ENCODE results near the gene APPBP2. TPM values are rescaled to one million over a fixed set of nuclear protein-coding genes. Genes with fewer than 3 reads are reported as not detected.
A peak's percentile ranks its signal among the peaks of the same experiment; 100 is the strongest.

The APPBP2 gene
- total RNA-seq, 1 experiment from 2014 or later = 33.1 TPM

DNA sequence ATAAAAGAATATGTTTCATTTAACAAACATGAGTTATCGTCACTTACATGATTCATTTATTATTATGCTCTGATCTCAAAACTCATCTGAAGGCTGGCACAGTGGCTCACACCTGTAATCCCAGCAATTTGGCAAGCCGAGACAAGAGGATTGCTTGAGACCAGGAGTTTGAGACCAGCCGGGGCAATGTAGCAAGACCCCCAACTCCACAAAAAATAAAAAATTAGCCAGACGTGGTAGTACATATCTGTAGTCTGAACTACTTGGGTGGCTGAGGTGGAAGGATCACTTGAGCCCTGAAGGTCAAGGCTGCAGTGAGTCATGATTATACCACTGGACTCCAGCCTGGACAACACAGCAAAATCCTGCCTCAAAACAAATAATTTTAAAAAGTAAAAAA lies 16.0 kb downstream of the APPBP2 start:
- H3K27me3 Mint-ChIP-seq (ENCODE audit: insufficient read depth, unreplicated experiment) = no peaks in the 10 kb centered on the region
- H3K4me1 Mint-ChIP-seq (ENCODE audit: insufficient read depth, unreplicated experiment) = peaks cover 14% of the 10 kb centered on the region
- H3K4me3 Mint-ChIP-seq (ENCODE audit: unreplicated experiment) = no peak overlapping the region
- ChIA-PET CTCF (no interaction called here), POLR2A (no interaction called here)
- peaks cover 36% of the 10 kb centered on the region for H3K36me3 Mint-ChIP-seq (ENCODE audit: insufficient read depth, unreplicated experiment)
- no peak for DNase-seq (ENCODE audit: unreplicated experiment)
- no peak overlapping the region for H3K27ac Mint-ChIP-seq (ENCODE audit: low read depth, unreplicated experiment)
- TF ChIP-seq, protein P1, sequence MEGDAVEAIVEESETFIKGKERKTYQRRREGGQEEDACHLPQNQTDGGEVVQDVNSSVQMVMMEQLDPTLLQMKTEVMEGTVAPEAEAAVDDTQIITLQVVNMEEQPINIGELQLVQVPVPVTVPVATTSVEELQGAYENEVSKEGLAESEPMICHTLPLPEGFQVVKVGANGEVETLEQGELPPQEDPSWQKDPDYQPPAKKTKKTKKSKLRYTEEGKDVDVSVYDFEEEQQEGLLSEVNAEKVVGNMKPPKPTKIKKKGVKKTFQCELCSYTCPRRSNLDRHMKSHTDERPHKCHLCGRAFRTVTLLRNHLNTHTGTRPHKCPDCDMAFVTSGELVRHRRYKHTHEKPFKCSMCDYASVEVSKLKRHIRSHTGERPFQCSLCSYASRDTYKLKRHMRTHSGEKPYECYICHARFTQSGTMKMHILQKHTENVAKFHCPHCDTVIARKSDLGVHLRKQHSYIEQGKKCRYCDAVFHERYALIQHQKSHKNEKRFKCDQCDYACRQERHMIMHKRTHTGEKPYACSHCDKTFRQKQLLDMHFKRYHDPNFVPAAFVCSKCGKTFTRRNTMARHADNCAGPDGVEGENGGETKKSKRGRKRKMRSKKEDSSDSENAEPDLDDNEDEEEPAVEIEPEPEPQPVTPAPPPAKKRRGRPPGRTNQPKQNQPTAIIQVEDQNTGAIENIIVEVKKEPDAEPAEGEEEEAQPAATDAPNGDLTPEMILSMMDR (IDR thresholded peaks at IDR 0.05; ENCODE audit: unreplicated experiment) = no peak
- intact Hi-C loops (cut with micrococcal nuclease) = no loop called here
- no TSS peak for BruUV-seq (replicated peaks)
- H3K9me3 Mint-ChIP-seq (ENCODE audit: unreplicated experiment) = no peaks in the 10 kb centered on the region

DNA sequence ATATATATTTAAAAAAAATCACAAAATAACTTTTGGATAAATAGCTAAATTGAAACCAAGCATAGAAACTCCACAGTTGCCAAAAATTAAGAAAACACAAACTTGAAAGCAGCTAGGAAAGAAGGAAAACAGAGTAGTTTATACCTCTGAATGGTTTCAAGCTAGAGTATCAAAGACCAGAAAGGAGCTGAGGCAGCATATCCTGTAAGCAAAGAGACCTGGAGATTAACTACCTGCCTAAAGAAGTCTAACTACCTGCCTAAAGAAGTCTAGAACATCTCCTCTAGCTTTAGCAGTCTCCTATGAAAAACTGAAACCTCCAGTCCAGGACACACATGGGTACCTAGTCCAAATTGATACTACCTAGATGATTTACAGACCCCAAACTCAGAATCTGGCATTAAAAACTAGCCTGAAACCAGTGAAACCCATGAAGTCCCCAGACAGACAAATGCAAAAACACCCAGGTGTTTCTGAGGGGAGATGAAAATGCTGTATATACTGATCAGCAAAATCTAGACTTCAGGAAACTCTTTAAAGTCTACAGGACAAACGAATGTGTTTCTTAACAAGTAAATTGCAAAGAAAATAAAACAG lies 17.6 kb downstream of the APPBP2 start:
- H3K27ac Mint-ChIP-seq (ENCODE audit: low read depth, unreplicated experiment) = no peak overlapping the region

DNA sequence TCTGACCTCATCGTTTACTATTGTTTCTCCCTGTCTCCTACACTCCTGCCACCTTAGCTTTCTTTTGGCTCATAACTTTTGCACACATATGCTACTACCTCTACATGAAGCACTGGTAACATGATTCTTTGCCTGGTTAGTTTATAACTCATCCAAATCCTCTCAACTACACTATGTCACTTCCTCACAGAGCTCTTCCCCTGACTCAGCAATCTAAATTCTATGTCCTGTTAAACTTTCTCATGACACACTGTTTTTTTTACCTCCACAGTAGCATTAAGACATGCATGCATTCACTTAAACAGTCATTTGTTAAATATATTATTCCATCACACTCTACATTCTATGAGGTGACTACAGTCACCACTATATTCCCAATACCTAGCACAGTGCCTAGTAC lies 19.7 kb downstream of the APPBP2 start:
- Mint-ChIP-seq H3K4me3 (ENCODE audit: unreplicated experiment) (no peak overlapping the region), H3K27me3 (ENCODE audit: insufficient read depth, unreplicated experiment) (no peaks in the 10 kb centered on the region), H3K4me1 (ENCODE audit: insufficient read depth, unreplicated experiment) (peaks cover 7% of the 10 kb centered on the region), H3K9me3 (ENCODE audit: unreplicated experiment) (no peaks in the 10 kb centered on the region), H3K36me3 (ENCODE audit: insufficient read depth, unreplicated experiment) (peaks cover 10% of the 10 kb centered on the region), H3K27ac (ENCODE audit: low read depth, unreplicated experiment) (no peak overlapping the region)
- TF ChIP-seq, protein P1 (IDR thresholded peaks at IDR 0.05; ENCODE audit: unreplicated experiment) = no peak
- no TSS peak for BruUV-seq (replicated peaks)
- peak; percentile 30 for DNase-seq (ENCODE audit: unreplicated experiment)
- POLR2A ChIA-PET = interaction anchor here (1.3 kb wide), 1 partner anchor 20 kb away, joined by 7 read pairs; the partner anchor contains the start of gene APPBP2
- intact Hi-C loops (cut with micrococcal nuclease) = no loop called here
- CTCF ChIA-PET = interaction anchor here (0.6 to 0.8 kb wide), 2 partner anchors 133 to 142 kb away, joined by 3 read pairs; no protein-coding TSS in a partner anchor

More for the DNA sequence above, 17.6 kb downstream of the APPBP2 start:
- H3K36me3 Mint-ChIP-seq (ENCODE audit: insufficient read depth, unreplicated experiment) = peaks cover 23% of the 10 kb centered on the region
- H3K9me3 Mint-ChIP-seq (ENCODE audit: unreplicated experiment) = no peaks in the 10 kb centered on the region
- peaks cover 7% of the 10 kb centered on the region for H3K4me1 Mint-ChIP-seq (ENCODE audit: insufficient read depth, unreplicated experiment)
- POLR2A ChIA-PET = interaction anchor here (0.7 to 1.2 kb wide), 2 partner anchors 14 to 18 kb away, joined by 3 to 9 read pairs; partner anchors contain the start of gene APPBP2
- no peak for DNase-seq (ENCODE audit: unreplicated experiment)
- H3K4me3 Mint-ChIP-seq (ENCODE audit: unreplicated experiment) = no peak overlapping the region
- intact Hi-C loops (cut with micrococcal nuclease) = no loop called here
- TF ChIP-seq, protein P1 (IDR thresholded peaks at IDR 0.05; ENCODE audit: unreplicated experiment) = no peak
- CTCF ChIA-PET = interaction anchor here (0.8 kb wide), 1 partner anchor 130 kb away, joined by 4 read pairs; no protein-coding TSS in a partner anchor
- BruUV-seq (replicated peaks) = no TSS peak
- H3K27me3 Mint-ChIP-seq (ENCODE audit: insufficient read depth, unreplicated experiment) = no peaks in the 10 kb centered on the region

DNA sequence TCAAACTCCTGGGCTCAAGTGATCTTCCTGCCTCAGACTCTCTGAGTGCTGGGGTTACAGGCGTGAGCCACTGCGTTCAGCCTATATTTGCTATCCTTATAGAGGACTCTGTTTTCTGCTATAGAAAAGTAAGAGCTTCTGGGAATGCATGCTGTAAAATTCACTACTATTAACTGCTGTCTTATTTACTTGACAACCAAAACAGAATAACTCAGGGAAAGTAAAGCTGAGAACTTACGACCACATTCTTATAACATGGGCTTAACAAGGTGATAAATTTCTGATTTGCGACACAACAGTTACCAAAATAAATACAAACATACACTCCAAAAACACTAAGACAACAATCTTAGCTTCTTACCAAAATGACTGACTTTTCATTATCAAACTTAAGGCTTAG lies 23.9 kb downstream of the APPBP2 start:
- no TSS peak for BruUV-seq (replicated peaks)
- H3K27ac Mint-ChIP-seq (ENCODE audit: low read depth, unreplicated experiment) = no peak overlapping the region
- no peak overlapping the region for H3K4me3 Mint-ChIP-seq (ENCODE audit: unreplicated experiment)
- H3K36me3 Mint-ChIP-seq (ENCODE audit: insufficient read depth, unreplicated experiment) = peaks cover 18% of the 10 kb centered on the region
- no peaks in the 10 kb centered on the region for H3K9me3 Mint-ChIP-seq (ENCODE audit: unreplicated experiment)
- no peaks in the 10 kb centered on the region for H3K27me3 Mint-ChIP-seq (ENCODE audit: insufficient read depth, unreplicated experiment)
- POLR2A ChIA-PET = no interaction called here
- TF ChIP-seq, protein P1 (IDR thresholded peaks at IDR 0.05; ENCODE audit: unreplicated experiment) = no peak
- intact Hi-C loops (cut with micrococcal nuclease) = no loop called here
- H3K4me1 Mint-ChIP-seq (ENCODE audit: insufficient read depth, unreplicated experiment) = peaks cover 7% of the 10 kb centered on the region
- DNase-seq (ENCODE audit: unreplicated experiment) = no peak
- CTCF ChIA-PET = interaction anchor here (0.5 to 1.0 kb wide), 3 partner anchors 95 to 303 kb away, joined by 3 to 4 read pairs (median 3); no protein-coding TSS in a partner anchor

Data from MCF 10A (cell line).